Globus pallidus (tissue), 1 donor: ENCODE data around the gene ADSS1.

Experiments
- DNase-seq: peaks from one replicate; pipeline ENCODE4 v3.0.0-alpha.2; 2015; ENCODE audit warnings: low spot score

Gene ADSS1

DNA sequence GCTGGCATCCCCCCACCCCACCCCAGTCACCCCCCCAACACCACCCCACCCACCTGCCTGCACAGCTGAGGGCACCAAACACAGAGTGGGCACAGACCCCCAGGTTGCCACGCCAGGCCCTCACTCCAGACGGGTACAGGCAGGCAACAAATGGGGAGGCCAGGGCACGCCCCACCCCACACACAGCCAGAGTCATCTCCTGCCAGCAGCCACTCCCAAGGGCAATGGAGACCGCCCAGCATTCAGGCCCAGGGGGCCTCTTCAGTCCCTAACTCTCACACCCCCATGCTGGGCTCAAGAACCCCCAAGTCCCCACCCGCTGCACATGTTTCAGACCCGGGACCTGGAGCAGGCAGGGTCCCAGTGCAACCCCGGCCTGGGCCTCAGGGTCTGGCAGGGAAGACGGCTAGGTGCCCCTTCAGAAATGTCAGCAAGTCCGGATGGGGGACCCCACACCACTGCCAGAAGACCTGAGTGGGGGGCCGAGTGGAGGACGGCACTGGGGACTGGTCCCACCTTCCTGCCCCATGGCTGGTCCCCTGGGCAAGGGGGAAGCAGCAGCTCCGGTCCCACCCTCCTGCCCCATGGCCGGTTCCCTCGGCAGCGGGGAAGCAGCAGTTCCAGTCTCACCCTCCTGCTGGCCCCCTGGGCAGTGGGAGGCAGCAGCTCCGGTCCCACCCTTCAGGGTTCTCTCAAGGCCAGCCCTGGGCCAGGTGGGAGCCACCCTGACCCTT lies 59.6 kb downstream of the ADSS1 start:
- no peak for DNase-seq

GRCh38 chr14:104784218-104784568 lies 60.2 kb downstream of the ADSS1 start:
- DNase-seq, result no peak

DNA sequence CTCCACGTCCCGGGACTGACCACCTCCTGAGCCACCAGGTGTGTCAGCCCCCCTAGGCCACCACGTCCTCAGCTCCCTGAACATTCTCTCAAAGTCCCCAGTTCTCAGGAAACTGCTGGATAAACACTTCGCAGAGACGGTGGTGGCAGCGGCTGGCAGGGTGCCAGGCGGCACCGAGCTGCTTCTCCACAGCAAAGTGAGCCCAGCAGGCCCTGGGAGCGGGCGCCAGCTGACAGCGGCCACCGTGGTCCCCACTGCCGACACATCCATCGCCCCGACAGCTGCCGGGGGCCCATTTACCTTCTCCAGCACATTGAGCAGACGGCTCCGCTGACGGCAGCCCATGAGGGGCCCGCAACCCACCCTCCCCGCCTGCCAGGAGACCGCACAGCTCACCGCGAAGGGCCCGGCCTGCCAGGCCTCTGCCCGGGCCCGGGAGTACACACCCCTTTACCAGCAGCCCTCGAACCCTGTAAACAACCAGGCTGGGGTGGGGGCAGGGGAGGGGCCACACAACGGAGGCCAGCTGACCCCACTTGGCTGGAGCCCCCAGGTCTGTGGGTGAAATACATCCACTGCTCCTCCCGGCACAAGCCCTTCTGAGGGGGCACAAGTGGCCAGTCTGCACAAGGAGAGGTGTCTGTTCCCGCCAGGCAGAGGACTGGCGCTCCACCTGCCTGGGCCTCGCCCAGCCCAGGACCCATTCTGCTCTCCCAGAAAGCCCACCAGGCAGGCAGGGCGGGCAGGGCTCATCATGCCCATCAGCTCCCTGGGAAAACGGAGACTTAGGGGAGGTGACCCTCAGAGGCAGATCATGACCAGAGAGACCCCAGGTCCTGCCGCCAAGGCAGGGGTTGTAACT lies 61.0 kb downstream of the ADSS1 start:
- no peak for DNase-seq

- no peak for DNase-seq
Measured at GRCh38 chr14:104785708-104786080, 61.7 kb downstream of the ADSS1 start.

DNA sequence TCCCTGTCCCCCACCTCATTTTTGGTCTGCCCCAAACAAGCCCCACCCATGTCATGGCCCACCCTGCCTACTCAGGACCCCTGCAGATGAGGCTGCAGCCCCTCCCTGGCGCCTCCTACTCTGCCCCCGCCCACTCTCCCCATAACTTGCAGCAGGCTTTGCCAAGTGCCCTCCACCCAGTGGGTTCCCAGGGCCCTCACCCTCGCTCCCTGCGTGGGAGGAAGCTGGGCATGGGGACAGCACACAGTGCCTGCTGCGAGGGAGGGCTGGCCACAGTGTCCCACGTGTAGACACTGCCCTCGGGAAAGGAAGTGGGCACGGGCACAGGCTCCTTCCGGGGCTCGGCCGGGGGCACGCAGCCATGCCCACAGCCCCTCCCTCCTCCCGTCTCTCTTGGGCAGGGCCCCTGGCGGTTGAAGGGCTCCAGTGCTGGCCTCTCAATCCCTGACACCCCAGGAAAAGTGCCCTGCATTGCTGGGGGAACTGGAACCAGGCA lies 62.1 kb downstream of the ADSS1 start:
- no peak for DNase-seq

DNA sequence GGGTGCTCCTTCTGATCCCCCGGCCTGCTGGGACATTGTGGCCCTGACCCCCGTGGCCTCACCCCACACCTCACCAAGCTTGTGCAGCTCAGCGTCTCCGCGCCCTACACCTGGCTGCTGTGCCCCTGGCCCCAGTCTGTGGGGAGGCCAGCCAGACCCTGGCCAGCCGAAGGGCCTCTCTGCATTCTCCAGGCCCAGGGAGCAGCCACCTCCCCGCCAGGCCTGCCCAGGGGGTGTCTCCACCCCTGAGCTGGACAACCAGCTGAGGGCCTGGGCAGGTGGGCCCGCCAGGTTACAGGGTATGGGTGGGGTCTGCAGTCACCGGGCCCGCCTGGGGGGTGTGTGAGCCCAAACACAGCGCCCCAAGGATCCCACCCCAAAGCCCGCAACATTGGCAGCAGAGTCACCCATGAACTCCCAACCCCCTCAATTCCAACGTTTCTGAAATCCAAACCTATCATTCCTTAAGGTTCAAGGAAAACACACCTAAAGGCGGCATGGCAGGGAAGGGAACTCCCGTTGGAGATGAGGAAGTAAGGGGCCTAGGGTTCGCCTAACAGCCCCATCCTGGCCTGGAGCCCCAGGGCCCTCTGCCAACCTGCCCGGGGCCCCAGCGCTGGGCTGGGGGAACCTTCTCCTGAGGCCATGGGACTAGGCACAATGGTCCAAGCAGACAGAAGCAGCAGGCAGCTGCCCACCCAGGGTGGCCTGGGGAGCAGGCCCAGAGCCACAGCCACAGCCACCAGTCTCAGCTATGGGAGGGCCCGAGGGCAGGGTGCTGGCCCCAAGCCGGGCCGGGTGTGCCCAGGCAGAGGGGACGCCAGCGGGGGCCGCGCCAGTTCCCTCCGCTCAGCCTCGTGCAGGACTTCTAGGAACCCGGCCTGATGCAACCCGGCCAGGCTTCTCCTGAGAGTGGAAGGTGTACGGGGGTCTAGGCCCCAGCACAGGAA lies 63.0 kb downstream of the ADSS1 start:
- DNase-seq, result no peak

DNA sequence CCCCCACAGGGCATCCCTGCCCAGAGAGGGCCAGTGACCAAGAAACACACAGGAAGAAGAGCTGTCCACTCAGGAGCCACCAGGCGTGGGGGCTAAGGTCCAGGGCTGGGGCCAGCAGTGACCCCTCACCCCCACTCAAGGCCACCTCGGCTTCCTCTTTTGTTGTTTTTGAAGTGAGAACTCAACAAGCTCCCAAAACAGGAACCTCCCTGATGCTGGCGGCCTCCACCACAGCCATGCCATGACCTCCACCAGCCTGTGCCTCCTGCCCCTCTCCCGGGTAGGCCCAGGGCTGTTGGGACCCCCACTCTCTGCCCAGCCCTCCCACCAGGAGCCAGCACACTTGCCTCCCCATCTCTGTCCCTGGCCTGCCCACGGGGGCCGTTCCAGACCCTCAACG lies 63.7 kb downstream of the ADSS1 start:
- no peak for DNase-seq

DNA sequence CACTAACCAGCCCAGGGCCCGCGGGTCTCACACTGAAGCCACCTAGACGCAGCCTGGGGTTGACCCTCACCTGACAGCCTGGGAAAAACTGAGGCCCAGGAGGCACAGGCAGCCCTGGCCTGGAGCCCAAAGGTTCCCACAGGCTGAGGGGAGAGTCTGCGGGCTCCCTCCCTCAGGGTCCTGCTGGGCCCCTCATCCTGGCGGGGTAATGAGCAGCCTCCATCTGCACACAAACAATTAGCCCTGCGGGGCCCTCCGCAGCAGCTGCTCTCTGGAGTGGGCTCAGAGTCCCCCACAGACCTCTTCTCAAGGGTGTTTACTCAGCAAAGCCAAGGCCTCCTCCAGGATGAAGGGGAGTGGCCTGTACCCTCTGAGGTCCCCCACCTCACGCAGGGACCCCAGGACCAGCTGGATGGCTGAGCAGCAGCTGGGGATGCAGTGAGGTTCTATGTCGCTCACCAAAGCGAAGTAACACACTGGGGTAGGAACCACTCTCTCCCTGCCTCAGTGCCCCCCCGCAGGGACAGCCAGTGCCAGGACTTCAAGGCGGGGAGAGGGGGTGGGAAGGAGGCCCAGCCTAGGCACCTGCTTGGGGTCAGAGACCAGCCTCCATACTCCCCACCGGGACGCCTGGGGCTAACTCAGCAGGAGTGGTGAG lies 64.3 kb downstream of the ADSS1 start:
- DNase-seq, result no peak

DNA sequence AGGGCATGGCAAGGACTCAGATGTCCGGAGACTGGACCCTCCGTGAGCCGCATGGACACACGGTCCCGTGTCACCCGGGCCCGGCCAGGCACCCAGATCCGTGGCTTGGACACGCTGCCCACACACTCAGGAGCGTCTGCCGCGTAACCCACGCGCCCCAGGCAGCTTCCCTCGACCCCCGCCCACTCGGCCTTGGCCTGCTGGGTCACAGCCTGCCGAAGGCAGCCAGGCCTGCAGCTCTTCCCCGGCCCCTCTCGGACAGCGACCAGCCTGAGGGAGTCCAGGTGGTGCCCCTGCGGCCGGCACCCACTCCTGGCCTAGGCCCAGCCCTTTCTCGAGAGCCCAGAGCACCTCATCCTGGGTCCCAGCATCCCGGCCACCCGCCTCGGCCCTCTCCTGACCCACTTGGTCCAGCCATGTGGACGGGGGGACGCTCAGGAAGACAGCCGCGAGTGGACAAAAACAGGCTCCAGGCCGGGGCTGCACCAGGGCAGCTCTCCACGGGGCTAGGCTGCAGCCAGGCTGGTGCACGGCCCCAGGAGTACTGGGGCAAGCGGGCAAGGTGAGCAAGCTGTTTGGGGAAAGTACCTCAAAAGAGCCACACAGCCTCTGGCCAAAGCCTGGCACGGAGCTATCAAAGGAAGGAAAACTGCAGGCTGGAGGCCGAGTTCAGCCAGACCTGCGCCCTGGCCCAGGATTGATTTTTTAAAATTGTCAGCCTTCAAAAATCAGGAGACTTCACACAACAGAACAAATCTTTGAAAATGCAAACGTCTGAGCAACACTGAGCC lies 65.0 kb downstream of the ADSS1 start:
- DNase-seq, result no peak

GRCh38 chr14:104789752-104790743 lies 66.0 kb downstream of the ADSS1 start:
- no peak for DNase-seq

- no peak for DNase-seq
Measured at GRCh38 chr14:104791425-104791824, 67.4 kb downstream of the ADSS1 start.

- no peak for DNase-seq
Measured at GRCh38 chr14:104792101-104792884, 68.3 kb downstream of the ADSS1 start.

DNA sequence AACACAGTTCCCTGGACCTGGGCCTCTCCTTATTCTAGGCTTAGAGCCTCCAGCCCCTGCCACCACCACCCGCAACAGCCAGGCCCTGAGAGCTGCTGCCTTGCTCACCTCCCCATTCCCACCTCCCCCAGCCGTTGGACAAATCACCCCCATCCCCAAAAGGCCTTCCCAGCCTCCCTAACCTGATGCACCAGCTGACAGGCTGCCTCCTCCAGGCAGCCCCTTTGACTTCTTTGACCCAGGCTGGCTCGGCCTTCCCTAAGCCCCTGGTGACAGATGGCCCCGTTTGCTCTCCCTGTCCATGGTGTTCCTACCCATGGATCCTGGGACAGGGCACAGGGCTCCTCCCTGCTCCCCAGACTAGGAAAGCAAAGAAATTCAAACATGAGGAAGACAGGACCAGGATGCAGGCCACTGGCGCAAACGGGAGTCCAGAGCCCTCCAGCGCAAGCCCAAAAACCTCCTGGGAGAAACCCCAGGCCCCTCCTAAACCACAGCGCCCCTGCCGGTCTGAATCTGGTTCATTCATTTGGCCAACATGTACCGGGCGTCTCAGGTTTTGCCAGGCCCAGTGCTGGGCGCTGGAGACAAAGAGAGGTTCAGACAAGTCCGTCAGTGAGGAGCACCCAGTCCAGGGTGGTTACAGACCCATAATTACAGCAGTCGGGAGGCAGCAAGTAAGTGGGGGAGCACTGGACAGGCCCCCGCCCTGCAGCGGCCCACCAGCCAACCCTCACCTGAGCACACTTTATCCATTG lies 69.1 kb downstream of the ADSS1 start:
- DNase-seq, result no peak

DNA sequence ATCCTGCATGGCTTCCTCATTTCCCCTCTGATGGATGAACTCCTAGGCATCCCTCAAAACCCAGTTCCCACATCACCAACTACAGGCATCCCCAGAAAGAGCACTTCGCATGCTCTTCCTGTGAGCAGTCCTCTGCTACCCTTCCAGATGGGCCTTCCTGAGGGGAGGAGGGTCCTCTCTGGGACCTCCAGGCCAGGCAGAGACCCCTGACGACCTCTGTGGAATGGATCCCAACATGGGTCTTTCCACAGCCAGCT lies 69.6 kb downstream of the ADSS1 start:
- DNase-seq, result no peak

- DNase-seq, result no peak
Measured at GRCh38 chr14:104794099-104794498, 70.1 kb downstream of the ADSS1 start.

GRCh38 chr14:104794631-104794992 lies 70.6 kb downstream of the ADSS1 start:
- DNase-seq, result no peak

DNA sequence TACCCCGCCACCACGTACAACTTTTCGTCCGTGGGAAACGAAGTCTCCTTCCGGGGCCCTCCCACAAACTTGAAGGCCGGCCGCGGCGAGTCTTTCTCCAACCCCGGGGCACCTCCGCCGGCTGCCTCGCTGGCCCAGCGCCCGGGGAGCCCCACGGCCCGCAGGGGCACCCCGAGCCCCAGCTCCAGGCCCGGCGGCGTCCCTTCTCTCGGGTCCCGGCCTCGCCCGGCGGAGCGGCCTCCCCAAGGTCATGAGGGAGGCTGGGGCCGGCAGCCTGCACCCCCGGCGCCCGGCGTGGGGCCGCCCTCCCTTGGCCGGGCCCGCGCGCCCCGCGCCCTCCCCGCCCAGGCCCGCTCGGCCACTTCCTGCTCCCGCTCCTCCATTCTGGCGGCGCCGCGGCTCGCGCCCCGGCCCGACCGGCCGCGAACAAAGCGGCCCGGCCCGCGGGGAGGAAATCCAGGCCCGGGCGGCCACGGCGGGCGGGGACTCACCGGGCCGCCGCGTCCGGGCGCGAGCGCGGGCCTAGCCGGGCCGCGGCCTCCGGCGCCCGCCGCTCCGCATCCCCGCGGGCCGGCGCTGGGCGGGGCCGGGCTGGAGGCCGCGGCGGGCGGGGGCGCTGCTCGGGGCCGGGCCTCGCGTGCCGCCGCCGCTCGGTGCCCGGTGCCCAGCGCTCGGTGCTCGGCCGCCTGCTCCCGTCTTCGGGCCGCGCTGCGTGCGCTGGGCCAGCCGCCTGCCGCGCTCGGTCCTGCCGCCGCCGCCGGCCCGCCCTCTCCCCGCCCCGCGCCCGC lies 71.2 kb downstream of the ADSS1 start, which contains the start of gene AKT1:
Gene AKT1 (minus strand): TSS at position 756 of the 788 bp plus-strand sequence. CDS start 3,105 bp downstream, outside the sequence.
- DNase-seq, result no peak
